ENCODE measurements around the gene ATG13.

DNA sequence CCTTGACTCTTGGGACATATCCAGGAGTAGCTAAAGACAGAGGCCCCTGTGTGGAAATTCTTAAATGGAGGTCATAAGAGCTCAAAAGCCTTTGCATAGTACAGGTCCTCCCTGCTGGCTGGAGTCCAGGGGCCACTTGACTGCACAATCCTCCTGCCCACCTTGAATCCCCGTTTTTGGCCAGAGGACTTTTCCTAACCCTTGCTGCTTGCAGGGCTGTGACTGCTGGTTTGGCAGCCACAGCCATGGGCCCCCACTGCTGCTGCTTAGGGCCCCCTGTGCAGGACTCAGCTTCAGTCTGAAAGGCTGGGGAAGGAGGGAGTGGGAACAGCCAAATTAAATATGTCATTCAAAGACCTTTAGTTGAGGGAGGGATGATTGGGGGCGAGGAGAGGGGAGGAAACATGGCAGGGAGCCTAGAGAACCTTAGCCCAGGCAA, 49.7 kb downstream of the ATG13 start:
- TF ChIP-seq, protein P1, sequence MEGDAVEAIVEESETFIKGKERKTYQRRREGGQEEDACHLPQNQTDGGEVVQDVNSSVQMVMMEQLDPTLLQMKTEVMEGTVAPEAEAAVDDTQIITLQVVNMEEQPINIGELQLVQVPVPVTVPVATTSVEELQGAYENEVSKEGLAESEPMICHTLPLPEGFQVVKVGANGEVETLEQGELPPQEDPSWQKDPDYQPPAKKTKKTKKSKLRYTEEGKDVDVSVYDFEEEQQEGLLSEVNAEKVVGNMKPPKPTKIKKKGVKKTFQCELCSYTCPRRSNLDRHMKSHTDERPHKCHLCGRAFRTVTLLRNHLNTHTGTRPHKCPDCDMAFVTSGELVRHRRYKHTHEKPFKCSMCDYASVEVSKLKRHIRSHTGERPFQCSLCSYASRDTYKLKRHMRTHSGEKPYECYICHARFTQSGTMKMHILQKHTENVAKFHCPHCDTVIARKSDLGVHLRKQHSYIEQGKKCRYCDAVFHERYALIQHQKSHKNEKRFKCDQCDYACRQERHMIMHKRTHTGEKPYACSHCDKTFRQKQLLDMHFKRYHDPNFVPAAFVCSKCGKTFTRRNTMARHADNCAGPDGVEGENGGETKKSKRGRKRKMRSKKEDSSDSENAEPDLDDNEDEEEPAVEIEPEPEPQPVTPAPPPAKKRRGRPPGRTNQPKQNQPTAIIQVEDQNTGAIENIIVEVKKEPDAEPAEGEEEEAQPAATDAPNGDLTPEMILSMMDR (IDR thresholded peaks at IDR 0.05), result no peak
- no peak for TF ChIP-seq POLR2A (IDR thresholded peaks at IDR 0.05)
